ENCODE data around the gene KCNF1. TPM values are rescaled to one million over a fixed set of nuclear protein-coding genes. Genes with fewer than 3 reads are reported as not detected.

KCNF1 gene, protein sequence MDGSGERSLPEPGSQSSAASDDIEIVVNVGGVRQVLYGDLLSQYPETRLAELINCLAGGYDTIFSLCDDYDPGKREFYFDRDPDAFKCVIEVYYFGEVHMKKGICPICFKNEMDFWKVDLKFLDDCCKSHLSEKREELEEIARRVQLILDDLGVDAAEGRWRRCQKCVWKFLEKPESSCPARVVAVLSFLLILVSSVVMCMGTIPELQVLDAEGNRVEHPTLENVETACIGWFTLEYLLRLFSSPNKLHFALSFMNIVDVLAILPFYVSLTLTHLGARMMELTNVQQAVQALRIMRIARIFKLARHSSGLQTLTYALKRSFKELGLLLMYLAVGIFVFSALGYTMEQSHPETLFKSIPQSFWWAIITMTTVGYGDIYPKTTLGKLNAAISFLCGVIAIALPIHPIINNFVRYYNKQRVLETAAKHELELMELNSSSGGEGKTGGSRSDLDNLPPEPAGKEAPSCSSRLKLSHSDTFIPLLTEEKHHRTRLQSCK
- under 1 TPM in 2 of 4 donors, not detected in 2; 0.22 to 0.42 TPM for total RNA-seq

DNA sequence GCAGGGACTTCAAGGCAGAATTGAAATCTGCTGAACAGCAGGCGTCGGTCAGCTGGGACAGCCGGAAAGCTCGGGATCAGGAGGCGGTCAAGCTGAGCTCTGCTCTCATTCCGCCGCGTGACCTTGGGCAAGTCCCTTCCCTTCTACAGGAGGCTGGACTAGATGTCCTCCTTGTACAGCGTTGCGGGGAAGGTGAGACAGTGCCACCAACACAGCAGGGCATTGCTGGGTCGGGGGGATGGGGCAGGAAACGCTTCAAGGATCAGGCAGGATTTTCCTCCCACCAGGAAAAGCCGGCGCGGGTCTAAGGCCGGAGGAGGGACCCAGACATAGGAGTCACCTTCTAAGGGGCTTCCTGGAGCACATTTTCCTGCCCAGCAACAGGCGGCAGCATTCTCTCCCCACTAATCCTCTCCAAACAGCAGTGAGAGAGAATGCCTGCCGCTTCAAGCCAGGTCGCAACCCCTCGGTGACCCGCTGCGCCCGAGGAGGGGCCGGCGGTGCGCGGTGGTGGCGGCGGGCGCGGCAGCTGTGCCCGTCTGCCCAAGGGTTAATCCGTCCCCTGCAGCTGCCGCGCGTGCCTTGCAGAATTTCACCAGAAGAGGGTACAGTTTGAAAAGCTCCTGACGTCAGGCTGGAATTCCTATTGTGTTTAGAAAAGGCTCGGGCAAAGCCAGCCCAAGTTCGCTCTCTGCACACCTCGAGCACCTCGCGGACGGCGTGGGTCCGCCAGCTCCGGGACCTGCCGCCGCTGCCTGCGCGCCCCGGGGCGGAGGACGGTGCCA, at the start of gene KCNF1:
KCNF1 (plus strand) TSS at position 644 of the 785 bp plus-strand sequence. CDS start 493 bp downstream, outside the sequence.
- Histone ChIP-seq H3K4me3 (peak within 1 kb of the TSS in 2 of 4 donors; percentile 18 to 44), H3K9me3 (no peaks in the 10 kb centered on the region), H3K36me3 (no peaks in the 10 kb centered on the region), H3K27me3 (peaks cover 0 to 46% of the 10 kb centered on the region in 2 donors), H3K27ac (no peak within 1 kb of the TSS), H3K4me1 (peaks cover 0 to 11% (median 0%) of the 10 kb centered on the region in 4 donors)
- WGBS, 2 donors: 14 to 17% methylated on average over 32 to 35 of the region's 53 CpGs
- no peak for DNase-seq (ENCODE audit: low spot score in 2 of 2)
- TF ChIP-seq EP300 (IDR thresholded peaks at IDR 0.05) (no peak), POLR2A (IDR thresholded peaks at IDR 0.05) (no peak)
- TF ChIP-seq, protein P1, sequence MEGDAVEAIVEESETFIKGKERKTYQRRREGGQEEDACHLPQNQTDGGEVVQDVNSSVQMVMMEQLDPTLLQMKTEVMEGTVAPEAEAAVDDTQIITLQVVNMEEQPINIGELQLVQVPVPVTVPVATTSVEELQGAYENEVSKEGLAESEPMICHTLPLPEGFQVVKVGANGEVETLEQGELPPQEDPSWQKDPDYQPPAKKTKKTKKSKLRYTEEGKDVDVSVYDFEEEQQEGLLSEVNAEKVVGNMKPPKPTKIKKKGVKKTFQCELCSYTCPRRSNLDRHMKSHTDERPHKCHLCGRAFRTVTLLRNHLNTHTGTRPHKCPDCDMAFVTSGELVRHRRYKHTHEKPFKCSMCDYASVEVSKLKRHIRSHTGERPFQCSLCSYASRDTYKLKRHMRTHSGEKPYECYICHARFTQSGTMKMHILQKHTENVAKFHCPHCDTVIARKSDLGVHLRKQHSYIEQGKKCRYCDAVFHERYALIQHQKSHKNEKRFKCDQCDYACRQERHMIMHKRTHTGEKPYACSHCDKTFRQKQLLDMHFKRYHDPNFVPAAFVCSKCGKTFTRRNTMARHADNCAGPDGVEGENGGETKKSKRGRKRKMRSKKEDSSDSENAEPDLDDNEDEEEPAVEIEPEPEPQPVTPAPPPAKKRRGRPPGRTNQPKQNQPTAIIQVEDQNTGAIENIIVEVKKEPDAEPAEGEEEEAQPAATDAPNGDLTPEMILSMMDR (IDR thresholded peaks at IDR 0.05): peak in 2 of 5 experiments; percentile 20 to 32

DNA sequence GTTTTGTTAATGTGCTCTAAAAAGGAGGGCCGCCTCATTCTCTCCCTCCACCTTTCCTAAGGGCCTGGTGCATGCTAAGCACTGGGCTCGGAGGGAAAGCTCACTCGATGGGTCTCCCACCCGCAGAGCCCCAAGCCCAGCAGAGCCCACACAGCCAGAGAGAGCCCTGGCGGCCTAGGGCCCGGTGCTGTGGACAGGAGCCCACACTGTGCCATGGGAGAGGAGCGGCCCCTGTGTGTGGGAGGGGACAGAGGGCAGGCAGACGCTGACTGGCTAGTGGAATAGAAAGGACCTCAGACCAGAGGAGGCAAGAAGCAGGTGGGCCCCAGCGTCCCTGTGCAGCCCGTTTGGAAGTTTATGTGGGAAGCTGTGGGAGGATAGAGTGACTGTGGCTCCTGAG, 49.4 kb upstream of the KCNF1 start:
- no peak overlapping the region for H3K4me3 ChIP-seq
- TF ChIP-seq, protein P1 (IDR thresholded peaks at IDR 0.05): no peak
- H3K9me3 ChIP-seq: no peaks in the 10 kb centered on the region
- no peak overlapping the region for H3K27ac ChIP-seq
- no peaks in the 10 kb centered on the region for H3K36me3 ChIP-seq
- WGBS, 2 donors: 71 to 77% methylated on average over 6 to 10 of the region's 10 CpGs
- H3K27me3 ChIP-seq: no peaks in the 10 kb centered on the region
- H3K4me1 ChIP-seq: no peaks in the 10 kb centered on the region
- DNase-seq (ENCODE audit: low spot score in 2 of 2): no peak

DNA sequence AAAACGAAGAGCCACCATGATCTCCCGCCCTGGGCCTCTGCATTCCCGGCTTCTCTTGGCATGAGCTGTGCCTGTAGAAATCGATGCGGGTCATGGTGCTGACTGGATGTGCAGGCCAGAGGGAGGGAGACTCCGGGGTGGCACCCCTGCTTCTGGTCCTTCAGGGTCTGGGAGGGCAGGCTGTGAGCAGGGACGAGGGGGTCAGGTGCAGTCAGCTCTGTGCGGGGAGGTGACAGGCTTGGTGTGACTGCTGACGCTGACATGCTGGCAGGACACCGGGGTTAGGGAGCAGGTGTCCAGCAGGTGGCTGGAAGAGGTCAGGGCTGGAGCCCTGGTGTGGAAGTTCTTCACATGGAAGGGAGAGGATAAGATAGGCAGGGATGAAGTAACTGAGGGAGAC, 48.7 kb upstream of the KCNF1 start:
- H3K4me1 ChIP-seq: no peaks in the 10 kb centered on the region
- H3K27ac ChIP-seq: no peak overlapping the region
- H3K36me3 ChIP-seq: no peaks in the 10 kb centered on the region
- H3K9me3 ChIP-seq: no peaks in the 10 kb centered on the region
- TF ChIP-seq EP300 (IDR thresholded peaks at IDR 0.05): no peak
- TF ChIP-seq, protein P1 (IDR thresholded peaks at IDR 0.05): no peak
- no peak for TF ChIP-seq POLR2A (IDR thresholded peaks at IDR 0.05)
- H3K27me3 ChIP-seq: no peaks in the 10 kb centered on the region
- 88 to 93% methylated on average over 9 to 10 of the region's 10 CpGs for WGBS, 2 donors
- DNase-seq (ENCODE audit: low spot score in 2 of 2): no peak
- no peak overlapping the region for H3K4me3 ChIP-seq

DNA sequence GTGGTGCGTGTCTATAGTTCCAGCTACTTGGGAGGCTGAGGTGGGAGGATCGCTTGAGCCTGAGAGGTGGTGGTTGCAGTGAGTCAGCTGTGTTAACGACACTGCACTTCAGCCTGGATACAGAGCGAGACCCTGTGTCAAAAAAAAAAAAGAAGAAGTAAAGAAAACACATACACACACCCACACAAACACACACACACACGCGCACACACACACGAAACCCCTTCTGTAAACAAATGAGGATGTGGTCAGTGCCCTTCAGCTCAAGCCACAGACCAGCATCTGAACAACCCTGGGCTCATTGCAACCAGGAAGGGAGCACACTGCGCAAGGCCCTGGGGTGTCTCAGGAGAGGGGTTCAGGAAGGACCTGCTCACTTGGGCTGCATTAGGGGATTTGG, 47.9 kb upstream of the KCNF1 start:
- Histone ChIP-seq H3K36me3 (no peaks in the 10 kb centered on the region), H3K27me3 (no peaks in the 10 kb centered on the region), H3K4me3 (no peak overlapping the region), H3K27ac (no peak overlapping the region), H3K9me3 (no peaks in the 10 kb centered on the region), H3K4me1 (no peaks in the 10 kb centered on the region)
- DNase-seq (ENCODE audit: low spot score in 2 of 2): no peak
- TF ChIP-seq POLR2A (IDR thresholded peaks at IDR 0.05) (no peak), EP300 (IDR thresholded peaks at IDR 0.05) (no peak)
- TF ChIP-seq, protein P1 (IDR thresholded peaks at IDR 0.05): no peak
- 49 to 51% methylated on average over 8 of the region's 8 CpGs for WGBS, 2 donors

DNA sequence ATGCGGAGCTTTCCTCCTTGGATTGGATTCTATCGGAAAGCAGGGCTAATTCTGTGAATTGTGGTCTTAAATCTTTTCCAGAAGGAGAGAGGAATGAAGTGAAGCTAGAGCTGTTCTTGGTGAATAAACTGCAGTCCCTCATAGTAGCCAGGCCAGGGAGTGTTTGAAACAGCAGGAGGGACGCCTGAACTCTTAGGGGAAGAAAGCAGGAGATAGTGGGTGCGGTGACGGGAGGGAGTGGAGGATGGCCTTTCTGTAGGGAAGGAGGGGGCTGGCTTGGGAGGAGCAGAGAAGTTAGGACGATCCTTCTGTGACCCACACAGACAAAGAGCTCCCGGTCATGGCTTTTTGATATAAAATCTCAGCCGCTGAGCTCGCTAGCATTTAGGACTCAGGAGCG, 47.5 kb upstream of the KCNF1 start:
- no peak overlapping the region for H3K4me3 ChIP-seq
- 38 to 41% methylated on average over 10 of the region's 10 CpGs for WGBS, 2 donors
- no peaks in the 10 kb centered on the region for H3K4me1 ChIP-seq
- no peaks in the 10 kb centered on the region for H3K27me3 ChIP-seq
- no peak overlapping the region for H3K27ac ChIP-seq
- no peaks in the 10 kb centered on the region for H3K36me3 ChIP-seq
- H3K9me3 ChIP-seq: no peaks in the 10 kb centered on the region
- DNase-seq (ENCODE audit: low spot score in 2 of 2): no peak
- no peak for TF ChIP-seq EP300 (IDR thresholded peaks at IDR 0.05)
- TF ChIP-seq, protein P1 (IDR thresholded peaks at IDR 0.05): no peak
- no peak for TF ChIP-seq POLR2A (IDR thresholded peaks at IDR 0.05)

Data from tibial nerve (tissue), 4 donors.